ENCODE measurements around the gene SPINK5. TPM values are rescaled to one million over a fixed set of nuclear protein-coding genes. Genes with fewer than 3 reads are reported as not detected.

SPINK5 gene
- polyA plus RNA-seq, 1 donor (not counting 4 experiments of a cell fraction or from before 2014, with no cell fraction given), result 22.6 TPM

- DNase-seq (ENCODE audit: low read depth, low spot score) (no peak), FAIRE-seq (peak; percentile 52)
- Histone ChIP-seq H3K9me3 (ENCODE audit: control insufficient read depth, low read depth, low read length) (no peaks in the 10 kb centered on the region), H3K4me2 (ENCODE audit: control insufficient read depth, extremely low read depth, insufficient read depth, low read depth, low read length) (no peak overlapping the region), H3K4me3 (ENCODE audit: control insufficient read depth in 2 of 3, extremely low read depth in 1 of 3, insufficient read depth in 2 of 3, low read depth in 1 of 3, low read length in 3 of 3) (no peak overlapping the region), H3K27ac (ENCODE audit: control insufficient read depth, insufficient read depth, low read length) (no peak overlapping the region), H3K79me2 (ENCODE audit: control insufficient read depth, insufficient read depth, low read length) (no peaks in the 10 kb centered on the region), H3K36me3 (ENCODE audit: control insufficient read depth in 2 of 2, extremely low read depth in 1 of 2, insufficient read depth in 2 of 2, low read length in 2 of 2) (peaks cover 0 to 8% of the 10 kb centered on the region in 2 experiments), H3K4me1 (ENCODE audit: control insufficient read depth, extremely low read depth, insufficient read depth, low read length) (no peaks in the 10 kb centered on the region), H3K9ac (ENCODE audit: control insufficient read depth, extremely low read depth, insufficient read depth, low read length) (no peak overlapping the region), H2AFZ (ENCODE audit: control insufficient read depth, low read length) (peak overlapping the region; percentile 8), H3K9me1 (ENCODE audit: control insufficient read depth, extremely low read depth, insufficient read depth, low read length) (no peaks in the 10 kb centered on the region), H3K27me3 (ENCODE audit: control insufficient read depth, extremely low read depth, insufficient read depth, low read length) (no peaks in the 10 kb centered on the region), H4K20me1 (ENCODE audit: control insufficient read depth, extremely low read depth, insufficient read depth, low read length) (no peaks in the 10 kb centered on the region)
- TF ChIP-seq EZH2 (IDR thresholded peaks at IDR 0.05; ENCODE audit: low read length) (no peak), CTCF (optimal IDR thresholded peaks at IDR 0.05 in 1 of 3, IDR thresholded peaks at IDR 0.05 in 1 of 3, conservative IDR thresholded peaks at IDR 0.05 in 1 of 3; ENCODE audit: extremely low read depth in 1 of 3, insufficient read depth in 2 of 3, low read length in 3 of 3) (peak in 2 of 3 experiments; percentile 19 to 21)
- dilution Hi-C loops (cut with MboI; ENCODE audit: extremely low pct_ligation_motif_present, low sequenced_read_pairs), result no loop called here
Observed at GRCh38 chr5:148125641-148126040, 61.9 kb downstream of the SPINK5 start.

- H3K27ac ChIP-seq (ENCODE audit: control insufficient read depth, insufficient read depth, low read length), result no peak overlapping the region
- no peak overlapping the region for H2AFZ ChIP-seq (ENCODE audit: control insufficient read depth, low read length)
- no peak overlapping the region for H3K9ac ChIP-seq (ENCODE audit: control insufficient read depth, extremely low read depth, insufficient read depth, low read length)
- H3K36me3 ChIP-seq (ENCODE audit: control insufficient read depth in 2 of 2, extremely low read depth in 1 of 2, insufficient read depth in 2 of 2, low read length in 2 of 2), result peaks cover 0 to 2% of the 10 kb centered on the region in 2 experiments
- FAIRE-seq, result no peak
- no peaks in the 10 kb centered on the region for H3K79me2 ChIP-seq (ENCODE audit: control insufficient read depth, insufficient read depth, low read length)
- no peaks in the 10 kb centered on the region for H3K4me1 ChIP-seq (ENCODE audit: control insufficient read depth, extremely low read depth, insufficient read depth, low read length)
- no peaks in the 10 kb centered on the region for H4K20me1 ChIP-seq (ENCODE audit: control insufficient read depth, extremely low read depth, insufficient read depth, low read length)
- dilution Hi-C loops (cut with MboI; ENCODE audit: extremely low pct_ligation_motif_present, low sequenced_read_pairs), result no loop called here
- no peaks in the 10 kb centered on the region for H3K27me3 ChIP-seq (ENCODE audit: control insufficient read depth, extremely low read depth, insufficient read depth, low read length)
- no peak overlapping the region for H3K4me3 ChIP-seq (ENCODE audit: control insufficient read depth in 2 of 3, extremely low read depth in 1 of 3, insufficient read depth in 2 of 3, low read depth in 1 of 3, low read length in 3 of 3)
- no peak for DNase-seq (ENCODE audit: low read depth, low spot score)
- H3K9me3 ChIP-seq (ENCODE audit: control insufficient read depth, low read depth, low read length), result no peaks in the 10 kb centered on the region
- H3K4me2 ChIP-seq (ENCODE audit: control insufficient read depth, extremely low read depth, insufficient read depth, low read depth, low read length), result no peak overlapping the region
- TF ChIP-seq EZH2 (IDR thresholded peaks at IDR 0.05; ENCODE audit: low read length), result no peak
- no peak for TF ChIP-seq CTCF (optimal IDR thresholded peaks at IDR 0.05 in 1 of 3, IDR thresholded peaks at IDR 0.05 in 1 of 3, conservative IDR thresholded peaks at IDR 0.05 in 1 of 3; ENCODE audit: extremely low read depth in 1 of 3, insufficient read depth in 2 of 3, low read length in 3 of 3)
- no peaks in the 10 kb centered on the region for H3K9me1 ChIP-seq (ENCODE audit: control insufficient read depth, extremely low read depth, insufficient read depth, low read length)
Observed at GRCh38 chr5:148135091-148136048, 71.6 kb downstream of the SPINK5 start.

Measured in keratinocyte (primary cell).